ENCODE measurements around the gene GHRL. TPM values are rescaled to one million over a fixed set of nuclear protein-coding genes. Genes with fewer than 3 reads are reported as not detected.
A peak's percentile ranks its signal among the peaks of the same experiment; 100 is the strongest.

The GHRL gene
- total RNA-seq, 1 donor from 2014 or later = not detected

DNA sequence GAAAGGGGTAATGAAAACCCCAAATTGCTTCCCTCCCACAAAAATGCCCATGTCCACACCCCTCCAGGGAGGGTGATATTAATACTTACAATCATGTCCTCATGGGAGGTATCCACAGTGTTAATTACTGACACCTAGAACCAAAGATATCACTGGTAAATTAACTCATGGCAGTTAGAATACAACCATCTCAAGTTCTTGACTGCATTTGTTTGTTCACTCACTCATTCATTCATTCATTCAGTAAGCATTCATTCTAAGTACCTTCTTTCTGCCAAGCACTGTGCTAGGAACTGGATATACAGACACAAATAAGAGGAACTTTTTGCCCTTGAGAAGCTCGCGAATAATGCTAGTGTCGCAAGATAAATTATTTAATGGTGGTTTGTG is 25.2 kb upstream of the GHRL start:
- H3K4me3 Mint-ChIP-seq (ENCODE audit: unreplicated experiment) = no peak overlapping the region
- H3K9me3 Mint-ChIP-seq (ENCODE audit: low read depth) = no peaks in the 10 kb centered on the region
- H3K4me1 Mint-ChIP-seq (ENCODE audit: low read depth) = peaks cover 25% of the 10 kb centered on the region
- TF ChIP-seq, protein P1, sequence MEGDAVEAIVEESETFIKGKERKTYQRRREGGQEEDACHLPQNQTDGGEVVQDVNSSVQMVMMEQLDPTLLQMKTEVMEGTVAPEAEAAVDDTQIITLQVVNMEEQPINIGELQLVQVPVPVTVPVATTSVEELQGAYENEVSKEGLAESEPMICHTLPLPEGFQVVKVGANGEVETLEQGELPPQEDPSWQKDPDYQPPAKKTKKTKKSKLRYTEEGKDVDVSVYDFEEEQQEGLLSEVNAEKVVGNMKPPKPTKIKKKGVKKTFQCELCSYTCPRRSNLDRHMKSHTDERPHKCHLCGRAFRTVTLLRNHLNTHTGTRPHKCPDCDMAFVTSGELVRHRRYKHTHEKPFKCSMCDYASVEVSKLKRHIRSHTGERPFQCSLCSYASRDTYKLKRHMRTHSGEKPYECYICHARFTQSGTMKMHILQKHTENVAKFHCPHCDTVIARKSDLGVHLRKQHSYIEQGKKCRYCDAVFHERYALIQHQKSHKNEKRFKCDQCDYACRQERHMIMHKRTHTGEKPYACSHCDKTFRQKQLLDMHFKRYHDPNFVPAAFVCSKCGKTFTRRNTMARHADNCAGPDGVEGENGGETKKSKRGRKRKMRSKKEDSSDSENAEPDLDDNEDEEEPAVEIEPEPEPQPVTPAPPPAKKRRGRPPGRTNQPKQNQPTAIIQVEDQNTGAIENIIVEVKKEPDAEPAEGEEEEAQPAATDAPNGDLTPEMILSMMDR (IDR thresholded peaks at IDR 0.05) = no peak
- peak overlapping the region; percentile 45 for H3K27ac Mint-ChIP-seq (ENCODE audit: unreplicated experiment)
- DNase-seq (ENCODE audit: low spot score) = no peak
- peaks cover 22% of the 10 kb centered on the region for H3K36me3 Mint-ChIP-seq (ENCODE audit: low read depth)
- H3K27me3 Mint-ChIP-seq (ENCODE audit: low read depth) = no peaks in the 10 kb centered on the region

DNA sequence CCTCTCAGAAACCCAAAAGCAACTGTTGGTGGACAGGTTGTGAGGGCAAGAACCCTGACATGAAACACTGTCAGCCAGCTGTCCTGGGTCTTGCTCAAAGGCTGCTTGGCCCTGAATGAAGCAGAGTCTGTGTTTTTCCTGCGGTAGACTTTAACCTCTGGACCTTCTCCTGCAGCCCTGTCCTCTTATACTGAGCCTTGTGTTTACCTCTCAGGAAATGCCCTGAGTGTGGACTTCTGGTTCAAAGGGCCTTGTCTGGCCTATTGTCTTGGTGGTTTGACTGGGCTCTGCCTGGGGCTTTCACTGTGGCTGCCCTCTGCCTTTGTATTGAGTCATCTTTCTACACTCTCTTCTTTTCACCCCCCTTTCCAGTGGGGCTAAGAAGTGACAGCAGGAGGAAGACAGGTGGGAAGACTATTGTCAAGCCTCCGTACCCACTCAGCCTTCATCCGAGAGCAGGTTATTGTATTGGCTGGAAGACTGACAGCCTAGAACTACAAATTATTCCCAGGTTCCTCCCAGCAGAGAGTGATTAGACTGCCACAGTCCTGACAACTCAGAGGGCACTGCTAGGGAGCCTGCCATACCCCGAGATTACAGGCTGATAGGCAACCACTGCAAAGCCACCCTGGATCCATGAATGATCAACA is 24.7 kb upstream of the GHRL start:
- no peak for DNase-seq (ENCODE audit: low spot score)
- H3K27me3 Mint-ChIP-seq (ENCODE audit: low read depth) = no peaks in the 10 kb centered on the region
- peaks cover 25% of the 10 kb centered on the region for H3K4me1 Mint-ChIP-seq (ENCODE audit: low read depth)
- H3K27ac Mint-ChIP-seq (ENCODE audit: unreplicated experiment) = no peak overlapping the region
- H3K9me3 Mint-ChIP-seq (ENCODE audit: low read depth) = no peaks in the 10 kb centered on the region
- TF ChIP-seq, protein P1 (IDR thresholded peaks at IDR 0.05) = no peak
- H3K4me3 Mint-ChIP-seq (ENCODE audit: unreplicated experiment) = no peak overlapping the region
- peaks cover 26% of the 10 kb centered on the region for H3K36me3 Mint-ChIP-seq (ENCODE audit: low read depth)

DNA sequence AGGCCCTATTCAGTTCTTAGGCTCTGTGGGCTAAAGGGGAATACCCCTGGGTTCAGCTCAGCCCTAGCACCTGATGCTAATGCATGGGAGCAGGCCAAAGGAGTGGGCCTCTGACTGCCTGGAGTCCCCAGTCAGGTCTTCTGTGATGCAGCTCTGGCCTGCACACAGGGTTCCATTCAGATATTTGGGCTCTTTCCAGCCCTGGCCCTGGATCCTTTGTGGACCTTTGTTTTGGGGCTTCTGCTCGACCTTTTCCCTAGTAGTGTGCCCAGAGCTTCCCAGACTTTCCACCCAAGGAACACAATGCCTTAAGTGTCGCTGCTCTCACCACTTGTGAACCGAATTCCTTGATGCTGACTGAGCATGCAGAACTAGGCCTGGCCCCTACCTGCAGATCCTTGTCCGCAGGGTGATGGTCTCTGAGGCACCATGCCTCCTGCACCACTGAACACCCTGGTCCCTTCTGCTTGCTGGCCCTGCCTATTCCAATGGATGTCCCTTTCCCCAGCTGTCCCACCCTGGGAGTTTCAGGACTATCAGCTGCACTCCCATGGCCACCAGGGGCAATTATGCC is 23.1 kb upstream of the GHRL start:
- Mint-ChIP-seq H3K27me3 (ENCODE audit: low read depth) (no peaks in the 10 kb centered on the region), H3K9me3 (ENCODE audit: low read depth) (no peaks in the 10 kb centered on the region), H3K4me1 (ENCODE audit: low read depth) (peaks cover 24% of the 10 kb centered on the region), H3K27ac (ENCODE audit: unreplicated experiment) (no peak overlapping the region), H3K4me3 (ENCODE audit: unreplicated experiment) (no peak overlapping the region), H3K36me3 (ENCODE audit: low read depth) (peaks cover 34% of the 10 kb centered on the region)
- TF ChIP-seq, protein P1 (IDR thresholded peaks at IDR 0.05) = no peak
- peak; percentile 22 for DNase-seq (ENCODE audit: low spot score)

DNA sequence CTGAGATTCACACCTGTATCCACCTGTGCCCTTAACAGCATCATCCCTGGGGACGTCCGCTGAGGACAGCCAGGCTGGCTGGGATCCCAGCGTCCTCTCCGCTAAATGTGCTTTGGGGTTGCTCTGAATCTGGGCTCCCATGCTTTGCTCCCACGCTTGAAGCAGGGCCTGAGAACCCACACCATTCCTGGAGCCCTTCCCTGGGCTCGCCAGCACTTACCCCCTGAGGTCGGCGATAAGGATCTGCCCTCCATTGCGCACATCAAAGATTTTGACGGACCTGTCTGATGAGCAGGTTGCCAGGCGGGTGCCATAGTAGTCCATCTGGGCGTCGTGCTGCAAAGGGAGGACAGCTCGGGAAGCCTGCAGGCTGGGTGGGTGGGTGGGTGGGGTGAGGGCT is 22.4 kb upstream of the GHRL start:
- peak; percentile 61 for DNase-seq (ENCODE audit: low spot score)
- Mint-ChIP-seq H3K27ac (ENCODE audit: unreplicated experiment) (no peak overlapping the region), H3K27me3 (ENCODE audit: low read depth) (no peaks in the 10 kb centered on the region), H3K4me1 (ENCODE audit: low read depth) (peaks cover 30% of the 10 kb centered on the region), H3K4me3 (ENCODE audit: unreplicated experiment) (no peak overlapping the region), H3K36me3 (ENCODE audit: low read depth) (peaks cover 37% of the 10 kb centered on the region), H3K9me3 (ENCODE audit: low read depth) (no peaks in the 10 kb centered on the region)
- TF ChIP-seq, protein P1 (IDR thresholded peaks at IDR 0.05) = no peak

DNA sequence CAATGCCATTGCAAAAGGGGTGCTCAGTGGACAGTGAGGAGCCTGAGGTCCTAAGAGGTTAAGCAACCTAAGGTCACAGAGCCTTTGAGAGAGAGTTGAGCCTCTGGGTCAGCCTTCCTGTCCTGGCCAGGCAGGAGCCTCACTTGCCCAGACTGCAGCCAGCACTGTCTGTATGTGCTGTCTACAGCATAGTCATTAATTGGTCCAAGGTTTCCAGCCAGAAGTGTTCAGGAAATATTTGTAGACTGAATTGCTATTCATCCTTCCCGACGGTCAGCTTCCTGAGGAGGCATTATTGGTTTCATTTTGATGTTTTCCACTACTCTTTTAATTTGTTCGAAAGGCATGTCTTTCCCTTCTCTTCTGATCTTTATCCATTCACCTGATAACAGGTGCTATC is 20.1 kb upstream of the GHRL start:
- peaks cover 48% of the 10 kb centered on the region for H3K36me3 Mint-ChIP-seq (ENCODE audit: low read depth)
- no peaks in the 10 kb centered on the region for H3K9me3 Mint-ChIP-seq (ENCODE audit: low read depth)

More for the DNA sequence above, 20.1 kb upstream of the GHRL start:
- DNase-seq (ENCODE audit: low spot score) = no peak
- Mint-ChIP-seq H3K27me3 (ENCODE audit: low read depth) (no peaks in the 10 kb centered on the region), H3K4me3 (ENCODE audit: unreplicated experiment) (no peak overlapping the region), H3K27ac (ENCODE audit: unreplicated experiment) (no peak overlapping the region), H3K4me1 (ENCODE audit: low read depth) (peaks cover 17% of the 10 kb centered on the region)
- TF ChIP-seq, protein P1 (IDR thresholded peaks at IDR 0.05) = no peak

Measured in chondrocyte (in vitro differentiated cells).